ENCODE data around the gene UBR4.

- TF ChIP-seq, protein P1, sequence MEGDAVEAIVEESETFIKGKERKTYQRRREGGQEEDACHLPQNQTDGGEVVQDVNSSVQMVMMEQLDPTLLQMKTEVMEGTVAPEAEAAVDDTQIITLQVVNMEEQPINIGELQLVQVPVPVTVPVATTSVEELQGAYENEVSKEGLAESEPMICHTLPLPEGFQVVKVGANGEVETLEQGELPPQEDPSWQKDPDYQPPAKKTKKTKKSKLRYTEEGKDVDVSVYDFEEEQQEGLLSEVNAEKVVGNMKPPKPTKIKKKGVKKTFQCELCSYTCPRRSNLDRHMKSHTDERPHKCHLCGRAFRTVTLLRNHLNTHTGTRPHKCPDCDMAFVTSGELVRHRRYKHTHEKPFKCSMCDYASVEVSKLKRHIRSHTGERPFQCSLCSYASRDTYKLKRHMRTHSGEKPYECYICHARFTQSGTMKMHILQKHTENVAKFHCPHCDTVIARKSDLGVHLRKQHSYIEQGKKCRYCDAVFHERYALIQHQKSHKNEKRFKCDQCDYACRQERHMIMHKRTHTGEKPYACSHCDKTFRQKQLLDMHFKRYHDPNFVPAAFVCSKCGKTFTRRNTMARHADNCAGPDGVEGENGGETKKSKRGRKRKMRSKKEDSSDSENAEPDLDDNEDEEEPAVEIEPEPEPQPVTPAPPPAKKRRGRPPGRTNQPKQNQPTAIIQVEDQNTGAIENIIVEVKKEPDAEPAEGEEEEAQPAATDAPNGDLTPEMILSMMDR (IDR thresholded peaks at IDR 0.05; ENCODE audit: low read depth, low read length): no peak
- TF ChIP-seq POLR2A (IDR thresholded peaks at IDR 0.05; ENCODE audit: extremely low read depth, insufficient read length): no peak
Measured at GRCh38 chr1:19191811-19192210, 18.3 kb downstream of the UBR4 start.
